Thyroid gland (tissue), 4 donors: Measurements from ENCODE around the gene MYOM3.

Experiments
- CTCF ChIP-seq, 6 experiments: fragments of 200-600 bp in 3 of 6; fragments of 450-650 bp in 3 of 6; sonication (generic) in 3 of 6; IDR thresholded peaks; one replicate each; pipeline ENCODE4 v1.5.1; 2016 to 2019; ENCODE audit warnings: antibody characterized with exemption in 6 of 6, mild to moderate bottlenecking in 2 of 6, inconsistent platforms in 1 of 6, moderate library complexity in 1 of 6
- POLR2A ChIP-seq, 2 donors: fragments of 450-650 bp; IDR thresholded peaks; one replicate each; pipeline ENCODE4 v1.6.1; 2017; ENCODE audit warnings: antibody characterized with exemption in 2 of 2, mild to moderate bottlenecking in 2 of 2, moderate library complexity in 1 of 2

DNA sequence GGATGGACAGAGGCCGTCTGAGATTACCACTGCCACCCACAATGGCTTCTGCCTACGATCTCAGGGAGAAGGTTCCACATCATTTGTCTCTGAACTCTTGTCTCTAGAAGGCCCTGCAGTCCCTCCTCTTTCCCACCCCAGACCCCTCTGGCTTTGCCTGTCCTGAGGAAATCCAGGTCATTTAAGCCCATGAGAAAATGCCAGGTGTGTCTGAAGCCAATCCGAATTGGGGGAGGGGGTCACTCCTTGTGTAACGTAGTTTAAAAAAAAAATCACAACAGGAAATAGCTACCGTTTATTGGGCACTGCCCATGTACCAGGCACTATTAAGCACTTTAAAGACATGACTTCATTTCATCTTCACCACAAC lies 7.5 kb upstream of the MYOM3 start:
- no peak for TF ChIP-seq POLR2A (IDR thresholded peaks at IDR 0.05)
- no peak for TF ChIP-seq CTCF (IDR thresholded peaks at IDR 0.05)
